K562 (cell line): ENCODE results near the gene DNAJC11. TPM values are rescaled to one million over a fixed set of nuclear protein-coding genes. Genes with fewer than 3 reads are reported as not detected.
A peak's percentile ranks its signal among the peaks of the same experiment; 100 is the strongest.

Experiments
- ATAC-seq: fragments of 200-7000 bp; cut with Tn5 transposase; 3 replicates; pipeline ENCODE4 v1.9.1; 2020; ENCODE audit warnings: moderate library complexity
- BruUV-seq: library from RNA; stranded (reverse); fragments of 400-500 nt; replicated peaks from 2 replicates; lab custom pipeline; 2021; lab: Mats Ljungman, UMichigan
- CTCF ChIA-PET: fragments of 300-600 bp; formaldehyde crosslinking; extraction: SDS; loops from one replicate; lab custom pipeline; 2021; ENCODE audit warnings: low intra/inter-chr PET ratio; lab: Yijun Ruan, JAX
- POLR2A ChIA-PET: fragments of 300-600, 350-650 bp; sonication (Branson Sonifier 250); formaldehyde crosslinking; extraction: SDS; loops from one replicate; lab custom pipeline; 2021; ENCODE audit warnings: antibody characterized with exemption, inconsistent platforms; lab: Yijun Ruan, JAX
- DNase-seq, 4 experiments: peaks; one replicate each; pipeline versions ENCODE4 v3.0.0 to v3.0.0-alpha.2; 2011 to 2018; ENCODE audit warnings: low spot score in 3 of 4, mixed read lengths in 3 of 4; ENCODE audit errors: extremely low read depth in 1 of 4
- FAIRE-seq: peaks from 2 replicates; lab custom pipeline; 2011; peaks lifted over from hg19 to GRCh38; lab: Jason Lieb, UNC
- H2AFZ ChIP-seq: 2 replicates; pipeline ENCODE4 v1.6.0; 2011; ENCODE audit warnings: low read depth, low read length, control low read depth, inconsistent platforms
- H3K27ac ChIP-seq: fragments of 200-600 bp; 3 replicates; pipeline ENCODE4 v1.8.0; 2011; ENCODE audit warnings: low read depth, mild to moderate bottlenecking, control low read depth, inconsistent platforms, low read length, moderate library complexity, mixed read lengths; ENCODE audit errors: extremely low read depth
- H3K27me3 ChIP-seq, 2 experiments: fragments of 300-600 bp in 1 of 2; 2 replicates in 1 of 2; 3 replicates in 1 of 2; pipeline versions ENCODE4 v1.6.0 to v1.8.0; 2011; ENCODE audit warnings: inconsistent platforms in 2 of 2, low read length in 2 of 2, mild to moderate bottlenecking in 1 of 2, mixed read lengths in 1 of 2, moderate library complexity in 1 of 2; ENCODE audit not compliant: control insufficient read depth in 2 of 2, insufficient read depth in 2 of 2
- H3K36me3 ChIP-seq: fragments of 300-600 bp; 3 replicates; pipeline ENCODE4 v1.8.0; 2011; ENCODE audit warnings: mild to moderate bottlenecking, low read length, inconsistent platforms; ENCODE audit not compliant: control insufficient read depth, insufficient read depth
- H3K4me1 ChIP-seq, 2 experiments: fragments of 200-600 bp in 1 of 2; replicated peaks in 1 of 2; 2 replicates in 1 of 2; 3 replicates in 1 of 2; pipeline versions ENCODE4 v1.5.1 to v1.8.0; 2011; ENCODE audit warnings: inconsistent platforms in 2 of 2, low read length in 2 of 2, mild to moderate bottlenecking in 1 of 2, mixed read lengths in 1 of 2, moderate library complexity in 1 of 2; ENCODE audit not compliant: control insufficient read depth in 2 of 2, insufficient read depth in 2 of 2
- H3K4me2 ChIP-seq: 2 replicates; pipeline ENCODE4 v1.6.1; 2011; ENCODE audit warnings: low read length, control low read depth, inconsistent platforms, mixed read lengths; ENCODE audit not compliant: insufficient read depth
- H3K4me3 ChIP-seq: fragments of 200-600 bp; sonication (generic), shearing (Covaris generic); 2 replicates; pipeline ENCODE4 v1.5.1; 2016; ENCODE audit warnings: control low read depth, inconsistent platforms
- H3K79me2 ChIP-seq: fragments of 200-600 bp; 3 replicates; pipeline ENCODE4 v1.8.0; 2011; ENCODE audit warnings: low read length, inconsistent platforms; ENCODE audit not compliant: control insufficient read depth, insufficient read depth
- H3K9ac ChIP-seq, 2 experiments: 2 replicates each; pipeline versions ENCODE4 v1.6.0 to v1.6.1; 2011; ENCODE audit warnings: low read depth in 2 of 2, low read length in 2 of 2, control low read depth in 1 of 2, inconsistent platforms in 1 of 2, mild to moderate bottlenecking in 1 of 2, mixed read lengths in 1 of 2; ENCODE audit not compliant: insufficient read depth in 1 of 2
- H3K9me1 ChIP-seq: one replicate; pipeline ENCODE4 v1.6.0; 2011; ENCODE audit warnings: inconsistent platforms, mild to moderate bottlenecking, low read length, moderate library complexity; ENCODE audit not compliant: control insufficient read depth, insufficient read depth
- H3K9me3 ChIP-seq: replicated peaks from 2 replicates; pipeline ENCODE4 v1.5.1; 2011; ENCODE audit warnings: low read depth, low read length, inconsistent platforms; ENCODE audit not compliant: control insufficient read depth, insufficient read depth
- H4K20me1 ChIP-seq: replicated peaks from 2 replicates; pipeline ENCODE4 v1.6.1; 2011; ENCODE audit warnings: low read length, inconsistent platforms, mixed read lengths; ENCODE audit not compliant: control insufficient read depth, insufficient read depth
- TOE1 ChIP-seq, 2 experiments: fragments of 450-650 bp in 1 of 2; sonication (generic) in 1 of 2; formaldehyde crosslinking in 1 of 2; IDR thresholded peaks; 2 replicates each; pipeline versions ENCODE4 v1.7.1 to v1.8.0; 2016 to 2022; ENCODE audit warnings: borderline replicate concordance in 2 of 2, mild to moderate bottlenecking in 2 of 2, antibody characterized with exemption in 1 of 2, inconsistent platforms in 1 of 2, low read depth in 1 of 2, missing genetic modification reagents in 1 of 2, moderate library complexity in 1 of 2
- TRIM28 ChIP-seq: fragments of 450-650 bp; IDR thresholded peaks from 2 replicates; pipeline ENCODE4 v1.6.1; 2017
- YBX1 ChIP-seq: fragments of 450-650 bp; IDR thresholded peaks from 2 replicates; pipeline ENCODE4 v1.7.1; 2016; ENCODE audit warnings: mild to moderate bottlenecking
- ZFP1 ChIP-seq: fragments of 450-650 bp; formaldehyde crosslinking; IDR thresholded peaks from 2 replicates; pipeline ENCODE4 v1.4.0; 2020; ENCODE audit warnings: mild to moderate bottlenecking, mixed read lengths
- ZNF561 ChIP-seq: fragments of 450-650 bp; formaldehyde crosslinking; conservative IDR thresholded peaks from 2 replicates; pipeline ENCODE4 v1.4.0; 2020; ENCODE audit warnings: mild to moderate bottlenecking, moderate library complexity
- WGBS: fragments of 100-300 bp; shearing (Covaris generic); methylation state at CpG from one replicate; pipeline ENCODE4 v1.1.6; 2016; ENCODE audit warnings: low coverage, mixed read lengths; ENCODE audit not compliant: insufficient coverage; ENCODE audit errors: missing lambda C conversion rate; 5-methylcytosine and 5-hydroxymethylcytosine counted together
- in situ Hi-C: fragments of 300-500 bp; cut with MboI; formaldehyde crosslinking; loops from 4 replicates; pipeline ENCODE4 v1.15.0; 2018; ENCODE audit warnings: inconsistent platforms, mixed read lengths
- intact Hi-C: fragments of 100-400 bp; cut with micrococcal nuclease; formaldehyde crosslinking; loops from 2 replicates; pipeline ENCODE4 v1.14.2; 2022
- polyA plus RNA-seq, 8 experiments: library from polyadenylated mRNA; depleted of rRNA in 4 of 8; stranded (reverse) in 5 of 8; unstranded in 3 of 8; fragments of >200 nt; fragmentation: Nextera tagmentation in 2 of 8; fragmentation: Illumina TruSeq in 1 of 8; extraction: Ambion mirVana in 2 of 8; extraction: Trizol in 1 of 8; gene quantifications; 2 replicates each; pipeline versions ENCODE4 v1.2.1 to v1.2.3, GENCODE V29; 2011 to 2014; ENCODE audit warnings: inconsistent platforms in 1 of 8, missing spikeins in 1 of 8
- total RNA-seq, 7 experiments: library from RNA; depleted of rRNA in 6 of 7; stranded (reverse); fragments of >200 nt in 6 of 7; fragmentation: Illumina TruSeq in 2 of 7; extraction: Trizol in 2 of 7; gene quantifications; 2 replicates each; pipeline versions ENCODE4 v1.2.1 to v1.2.3, GENCODE V29; 2011 to 2021; ENCODE audit warnings: low replicate concordance in 1 of 7
- TF ChIP-seq, protein P1 (sequence below): sonication (generic); formaldehyde crosslinking; IDR thresholded peaks from 2 replicates; pipeline ENCODE4 v1.5.0; 2020; ENCODE audit warnings: missing genetic modification reagents

DNAJC11 gene
- total and polyA plus RNA-seq, 9 of the 15 experiments (the other 6 are each of a cell fraction or from before 2014, with no cell fraction given) = 14.1 to 123 (median 76.6) TPM

DNA sequence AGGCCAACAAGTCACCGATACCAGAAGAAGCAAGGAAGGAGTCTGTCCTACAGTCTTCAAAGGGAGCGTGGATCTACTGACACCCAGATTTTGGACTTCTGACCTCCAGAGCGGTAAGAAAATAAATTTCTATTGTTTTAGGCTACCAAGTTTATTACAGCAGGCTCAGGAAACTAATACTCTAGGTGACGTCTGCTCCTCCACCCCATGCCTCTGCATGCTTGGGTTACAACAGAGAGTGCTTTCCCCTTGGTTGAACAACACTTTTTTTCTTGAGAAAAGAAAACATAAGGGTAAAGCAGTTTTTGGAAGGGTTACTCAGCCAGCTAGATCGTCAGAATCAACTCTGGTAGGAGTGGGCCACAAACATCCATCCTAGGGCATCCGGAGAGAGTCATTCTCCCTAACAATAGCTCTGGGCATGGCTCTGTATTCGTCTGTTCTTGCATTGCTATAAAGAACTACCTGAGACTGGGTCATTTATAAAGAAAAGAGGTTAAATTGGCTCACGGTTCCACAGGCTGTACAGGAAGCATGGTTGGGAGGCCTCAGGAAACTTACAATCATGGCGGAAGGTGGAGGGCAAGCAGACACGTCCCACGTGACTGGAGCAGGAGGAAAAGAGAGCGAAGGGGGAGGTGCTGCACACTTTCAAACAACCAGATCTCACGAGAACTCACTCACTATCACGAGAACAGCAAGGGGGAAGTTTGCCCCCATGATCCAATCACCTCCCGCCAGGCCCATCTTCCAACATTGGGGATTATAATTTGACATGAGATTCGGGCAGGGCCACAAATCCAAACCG, 22.2 kb upstream of the DNAJC11 start (continued):
- TF ChIP-seq TOE1 (IDR thresholded peaks at IDR 0.05; ENCODE audit: borderline replicate concordance) (peak; percentile 42; the same call in 1 of the 2 replicates), TOE1 (CRISPR knock-in tag; IDR thresholded peaks at IDR 0.05; ENCODE audit: borderline replicate concordance, low read depth) (no peak), YBX1 (no peak)
- TF ChIP-seq, protein P1, sequence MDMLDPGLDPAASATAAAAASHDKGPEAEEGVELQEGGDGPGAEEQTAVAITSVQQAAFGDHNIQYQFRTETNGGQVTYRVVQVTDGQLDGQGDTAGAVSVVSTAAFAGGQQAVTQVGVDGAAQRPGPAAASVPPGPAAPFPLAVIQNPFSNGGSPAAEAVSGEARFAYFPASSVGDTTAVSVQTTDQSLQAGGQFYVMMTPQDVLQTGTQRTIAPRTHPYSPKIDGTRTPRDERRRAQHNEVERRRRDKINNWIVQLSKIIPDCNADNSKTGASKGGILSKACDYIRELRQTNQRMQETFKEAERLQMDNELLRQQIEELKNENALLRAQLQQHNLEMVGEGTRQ = peak; percentile 82

DNA sequence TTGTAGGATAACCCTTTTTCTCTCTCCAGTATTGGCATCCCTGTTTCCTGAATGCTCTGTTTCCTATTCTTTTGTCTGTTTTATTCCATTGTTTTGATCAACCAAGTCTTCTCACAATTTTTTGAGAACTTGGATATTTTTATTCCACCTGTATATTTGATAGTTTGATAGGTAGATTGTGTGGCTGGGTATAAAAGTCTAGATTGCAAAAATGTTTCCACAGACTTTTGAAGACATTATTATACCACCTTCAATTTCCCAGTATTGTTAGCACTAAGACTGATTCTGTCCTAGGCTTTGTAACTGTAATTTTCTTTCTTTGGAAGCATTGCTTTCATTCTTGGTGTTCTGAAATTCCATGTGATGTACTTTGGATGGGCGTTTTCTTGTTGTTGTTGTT, 9.6 kb upstream of the DNAJC11 start:
- TF ChIP-seq ZFP1 (peak; percentile 93), TRIM28 (0 out of 2 replicates have a peak, but pooled peaks have one; percentile 55), ZNF561 (CRISPR knock-in tag) (no peak)
- H3K4me1 ChIP-seq = no peaks in the 10 kb centered on the region
- H3K79me2 ChIP-seq = no peaks in the 10 kb centered on the region
- DNase-seq (no peak), ATAC-seq (no peak), FAIRE-seq (peak; percentile 23)
- H3K27me3 ChIP-seq = peaks cover 30% of the 10 kb centered on the region in 2 experiments; a peak in 4 of 5 replicates
- H2AFZ ChIP-seq = no peak overlapping the region
- no peaks in the 10 kb centered on the region for H3K9me1 ChIP-seq
- 0% methylated on average over 1 of the region's 1 CpG for WGBS
- H3K9me3 ChIP-seq = peaks cover 5% of the 10 kb centered on the region; the same call in 1 of the 2 replicates
- intact Hi-C loops (no loop called here), in situ Hi-C loops (no loop called here)
- ChIA-PET CTCF (no interaction called here), POLR2A (no interaction called here)
- no peak overlapping the region for H3K9ac ChIP-seq
- no TSS peak for BruUV-seq
- H3K4me2 ChIP-seq = no peak overlapping the region
- no peaks in the 10 kb centered on the region for H3K36me3 ChIP-seq
- H3K27ac ChIP-seq = no peak overlapping the region
- no peak overlapping the region for H3K4me3 ChIP-seq
- H4K20me1 ChIP-seq = no peaks in the 10 kb centered on the region
